Activated CD8-positive, alpha-beta memory T cell treated with anti-CD3 and anti-CD28 coated beads, Interleukin-2, amount 50 U/mL, for 24 hours (primary cell): ENCODE measurements around the gene STX12.
"Not testable (repeated sequence)": the region's sequence is repeated elsewhere in the genome, so short reads cannot be mapped to it uniquely, and the experiment has no call there.

Experiments
- DNase-seq: peaks from one replicate; pipeline ENCODE4 v3.0.0-alpha.2; 2020; ENCODE audit errors: extremely low read depth

Gene STX12

DNA sequence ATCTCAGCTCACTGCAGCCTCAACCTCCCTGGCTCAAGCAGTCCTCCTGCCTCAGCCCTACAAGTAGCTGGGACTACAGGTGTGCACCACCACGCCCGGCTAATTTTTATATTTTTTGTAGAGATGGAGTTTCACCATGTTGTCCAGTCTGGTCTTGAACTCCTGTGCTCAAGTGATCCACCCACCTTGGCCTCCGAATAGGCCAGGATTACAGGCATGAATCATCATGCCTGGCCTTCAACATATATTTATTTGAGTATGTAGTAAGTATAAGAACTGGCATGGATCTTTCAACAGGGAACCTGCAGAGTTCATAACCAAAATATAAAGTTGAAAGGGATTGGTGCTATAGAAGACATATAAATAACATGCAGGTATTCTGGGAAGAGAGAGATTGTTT, 2.3 kb downstream of the STX12 start:
- not testable (repeated sequence) for DNase-seq

DNA sequence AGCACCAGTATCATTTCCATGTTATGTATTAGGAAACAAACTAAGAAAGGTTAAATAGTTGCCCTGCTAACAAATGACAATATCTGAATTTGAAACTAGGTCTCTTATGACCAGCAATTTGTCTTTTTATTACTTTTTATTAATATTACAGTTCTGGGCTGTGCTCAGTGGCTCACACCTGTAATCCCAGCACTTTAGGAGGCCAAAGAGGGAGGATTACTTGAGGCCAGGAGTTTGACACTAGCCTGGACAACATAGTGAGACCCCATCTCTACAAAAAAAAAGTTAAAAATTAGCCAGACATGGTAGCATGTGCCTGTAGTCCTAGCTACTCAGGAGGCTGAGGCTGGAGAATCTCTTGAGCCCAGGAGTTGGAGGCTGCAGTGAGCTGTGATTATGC, 3.3 kb downstream of the STX12 start:
- not testable (repeated sequence) for DNase-seq

DNA sequence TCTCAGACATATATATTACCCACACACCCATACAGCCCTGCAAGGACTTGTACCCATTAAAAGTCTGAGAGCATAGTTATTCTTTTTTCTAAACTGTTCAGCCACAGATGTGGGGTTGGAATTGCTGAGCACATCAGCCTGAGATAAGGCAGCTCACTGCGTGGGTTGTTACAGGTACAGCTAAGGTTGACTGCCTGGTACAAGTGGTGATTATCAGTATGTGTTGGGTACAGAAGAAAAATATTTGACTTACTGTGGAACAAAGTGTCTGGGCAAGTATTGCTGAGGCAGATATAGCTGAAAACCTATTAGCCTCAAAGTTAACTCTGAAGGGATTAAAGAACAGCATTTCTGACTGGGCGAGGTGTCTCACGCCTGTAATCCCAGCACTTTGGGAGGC, 5.0 kb downstream of the STX12 start:
- no peak for DNase-seq

DNA sequence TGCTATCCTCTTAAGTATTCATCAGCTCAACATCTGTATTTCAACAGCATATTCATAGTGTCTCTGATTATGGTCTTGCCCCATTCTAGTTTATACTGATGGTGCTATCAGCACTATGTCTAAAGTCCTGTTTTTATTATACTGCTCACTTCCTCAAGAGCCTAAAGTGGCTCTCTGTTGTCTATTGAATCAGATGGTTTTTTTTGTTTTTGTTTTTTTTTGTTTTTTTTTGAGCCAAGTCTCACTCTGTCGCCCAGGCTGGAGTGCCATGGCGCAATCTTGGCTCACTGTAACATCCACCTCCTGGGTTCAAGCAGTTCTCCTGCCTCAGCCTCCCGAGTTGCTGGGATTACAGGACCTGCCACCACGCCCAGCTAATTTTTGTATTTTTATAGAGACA, 6.1 kb downstream of the STX12 start:
- DNase-seq: no peak

DNA sequence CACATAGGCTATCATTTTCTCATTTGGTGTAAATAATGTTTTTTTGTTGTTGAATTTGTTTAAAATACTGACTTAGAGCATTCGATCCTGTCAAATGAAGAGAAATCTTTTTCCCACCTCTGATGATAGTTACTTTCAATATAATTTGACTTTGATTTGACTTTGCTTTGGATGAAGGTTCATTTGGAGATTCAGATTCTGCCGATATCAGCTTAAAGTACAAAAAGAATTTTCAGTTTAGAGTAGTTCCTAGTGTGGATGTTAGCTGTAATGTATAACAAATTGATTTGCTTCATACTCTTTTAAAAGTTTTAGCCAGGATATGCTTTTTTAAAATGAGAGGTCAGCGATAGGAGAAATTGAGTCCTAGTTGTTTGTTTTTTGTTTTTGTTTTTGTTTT, 9.9 kb downstream of the STX12 start:
- DNase-seq: no peak

DNA sequence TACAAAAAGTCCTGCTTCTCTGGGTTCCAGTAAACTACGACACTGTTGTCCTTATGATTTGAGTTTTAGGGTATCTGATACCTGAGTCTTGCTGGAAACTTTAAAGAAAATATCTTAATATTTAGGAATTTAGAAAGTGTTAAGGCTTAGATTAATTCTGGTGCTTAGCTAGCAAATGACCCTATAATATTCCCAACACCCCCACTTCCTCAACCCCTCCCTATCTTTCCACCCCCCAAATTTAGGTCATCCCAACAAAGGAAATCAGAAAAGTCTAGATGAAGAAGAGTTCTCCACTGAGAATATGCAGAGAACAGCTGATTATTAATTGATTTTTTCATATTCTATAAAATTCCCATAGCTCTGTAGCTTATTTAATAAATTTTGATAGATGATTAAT, 11.7 kb downstream of the STX12 start:
- DNase-seq: no peak

DNA sequence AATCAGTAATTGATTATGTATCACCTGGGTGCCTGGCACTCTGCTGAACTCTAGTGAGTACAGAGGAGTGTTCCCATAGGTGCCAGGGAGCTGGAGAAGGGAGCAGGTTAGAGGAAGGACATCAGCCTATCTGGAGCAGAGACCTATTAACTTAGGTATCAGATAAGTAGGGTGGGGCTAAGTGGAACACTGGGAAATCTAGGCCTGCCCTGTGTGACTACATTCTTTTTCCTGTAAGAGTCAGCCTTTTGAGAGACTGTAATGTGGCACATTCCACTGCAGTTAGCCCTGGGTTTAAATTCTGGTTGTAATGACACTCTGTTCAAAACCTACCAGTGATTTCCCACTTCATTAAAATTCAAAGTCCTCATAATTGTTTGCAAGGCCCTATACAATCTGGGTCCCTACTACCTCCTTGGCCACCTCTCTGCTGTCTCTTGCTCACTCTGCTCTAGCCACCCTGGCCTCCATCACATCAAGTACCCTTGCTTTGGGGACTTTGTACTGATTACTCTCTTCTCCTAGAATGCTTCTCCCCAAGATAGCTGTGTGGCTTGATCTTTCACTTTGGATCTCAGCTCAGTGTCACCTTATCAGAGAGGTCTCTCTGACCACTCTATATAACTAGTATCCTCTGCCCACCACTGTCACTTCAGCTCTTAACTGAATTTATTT, 12.9 kb downstream of the STX12 start:
- DNase-seq: no peak

DNA sequence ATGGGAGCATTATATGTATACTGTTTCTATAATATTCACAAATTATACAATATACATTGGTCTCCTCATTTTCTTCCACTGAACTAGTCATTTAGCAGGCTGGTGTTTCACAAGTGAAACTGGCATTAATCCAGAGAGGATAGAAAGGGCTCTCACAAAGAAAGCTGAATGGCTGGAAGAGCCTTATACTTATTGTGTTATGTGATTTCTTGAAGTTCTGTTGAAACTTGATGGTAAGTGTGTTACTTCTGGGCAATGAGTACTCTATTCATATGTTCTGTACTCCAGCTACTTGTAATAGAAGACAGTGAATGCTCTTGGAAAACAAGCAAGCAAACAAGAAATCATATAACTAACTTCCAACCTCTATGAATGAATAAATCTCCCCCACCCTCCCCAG, 14.9 kb downstream of the STX12 start:
- DNase-seq: no peak

DNA sequence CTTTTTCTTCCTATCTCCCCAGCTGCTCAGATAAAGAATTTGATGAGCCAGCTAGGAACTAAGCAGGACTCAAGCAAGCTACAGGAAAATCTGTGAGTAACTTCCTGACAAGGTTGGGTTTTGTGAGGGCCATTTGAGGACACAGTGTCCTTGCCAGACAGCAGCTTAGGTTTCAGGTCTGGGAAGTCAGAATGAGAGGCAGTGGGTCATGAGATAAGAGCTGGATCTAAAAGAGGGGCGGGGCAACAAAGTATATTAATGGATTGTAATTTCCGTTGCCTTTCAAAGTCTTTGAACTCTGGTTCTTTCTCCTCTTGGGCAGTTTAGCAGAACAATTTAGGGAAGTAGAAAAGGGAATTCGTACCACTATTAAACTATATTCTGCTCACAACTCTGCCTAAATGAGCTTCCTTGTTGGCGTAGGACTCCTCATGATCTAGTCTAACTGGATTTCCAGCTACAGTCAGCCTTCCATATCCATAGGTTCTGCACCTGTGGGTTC, 16.6 kb downstream of the STX12 start:
- no peak for DNase-seq

DNA sequence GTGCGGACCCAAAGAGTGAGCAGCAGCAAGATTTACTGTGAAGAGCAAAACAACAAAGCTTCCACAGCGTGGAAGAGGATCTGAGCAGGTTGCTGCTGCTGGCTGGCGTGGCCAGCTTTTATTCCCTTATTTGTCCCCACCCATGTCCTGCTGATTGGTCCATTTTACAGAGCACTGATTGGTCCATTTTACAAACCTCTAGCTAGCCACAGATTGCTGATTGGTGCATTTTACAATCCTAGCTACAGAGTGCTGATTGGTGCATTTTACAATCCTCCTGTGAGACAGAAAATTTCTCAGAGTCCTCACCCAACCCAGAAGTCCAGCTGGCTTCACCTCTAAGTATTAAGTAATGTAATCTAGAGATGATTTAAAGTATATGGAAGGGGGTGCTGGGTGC, 17.3 kb downstream of the STX12 start:
- DNase-seq: not testable (repeated sequence)

DNA sequence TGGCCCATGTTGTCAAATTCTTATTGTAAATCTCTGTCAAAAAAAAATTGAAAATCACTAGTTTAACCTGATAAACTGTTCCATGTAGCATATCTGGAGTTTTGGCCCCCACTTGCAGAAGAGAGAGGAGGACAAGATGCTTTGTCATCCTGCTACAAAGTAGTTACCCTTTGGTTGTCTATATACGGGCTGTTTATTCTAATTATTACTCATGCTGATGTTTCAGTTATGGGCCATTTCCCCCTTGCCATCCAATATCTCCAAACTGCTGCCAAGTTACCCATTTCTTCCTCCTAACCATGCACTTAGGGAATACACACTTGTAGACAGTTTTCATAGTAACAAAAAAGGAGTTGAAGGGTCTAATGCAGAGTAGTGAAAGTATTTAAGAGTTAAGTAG, 22.6 kb downstream of the STX12 start:
- no peak for DNase-seq

DNA sequence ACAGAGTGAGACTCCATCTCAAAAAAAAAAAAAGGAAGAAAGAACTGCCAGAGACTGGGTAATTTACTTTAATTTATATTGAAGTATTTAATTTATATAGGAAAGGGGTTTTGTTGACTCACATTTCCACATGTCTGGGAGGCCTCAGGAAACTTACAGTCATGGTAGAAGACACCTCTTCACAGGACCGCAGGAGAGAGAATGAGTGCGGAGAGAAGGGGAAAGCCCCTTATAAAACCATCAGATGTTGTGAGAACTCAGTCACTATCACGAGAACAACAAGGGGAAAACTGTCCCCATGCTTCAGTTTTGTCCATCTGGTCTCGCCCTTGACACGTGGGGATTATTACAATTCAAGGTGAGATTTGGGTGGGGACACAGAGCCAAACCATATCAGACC, 31.8 kb downstream of the STX12 start:
- DNase-seq: no peak

DNA sequence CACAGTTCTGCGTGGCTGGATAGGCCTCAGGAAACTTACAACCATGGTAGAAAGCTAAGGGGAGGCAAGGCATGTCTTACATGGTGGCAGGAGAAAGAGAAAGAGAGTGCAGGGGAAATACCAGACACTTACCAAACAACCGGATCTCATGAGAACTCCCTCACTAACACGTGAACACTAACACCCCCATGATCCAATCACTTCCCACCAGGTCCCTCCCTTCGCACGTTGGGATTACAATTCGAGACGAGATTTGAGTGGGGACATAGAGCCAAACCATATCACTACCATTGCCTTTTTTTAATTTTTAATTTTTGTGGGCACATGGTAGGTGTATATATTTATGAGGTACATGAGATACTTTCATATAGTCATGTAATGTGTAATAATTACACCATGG, 33.7 kb downstream of the STX12 start:
- DNase-seq: no peak

DNA sequence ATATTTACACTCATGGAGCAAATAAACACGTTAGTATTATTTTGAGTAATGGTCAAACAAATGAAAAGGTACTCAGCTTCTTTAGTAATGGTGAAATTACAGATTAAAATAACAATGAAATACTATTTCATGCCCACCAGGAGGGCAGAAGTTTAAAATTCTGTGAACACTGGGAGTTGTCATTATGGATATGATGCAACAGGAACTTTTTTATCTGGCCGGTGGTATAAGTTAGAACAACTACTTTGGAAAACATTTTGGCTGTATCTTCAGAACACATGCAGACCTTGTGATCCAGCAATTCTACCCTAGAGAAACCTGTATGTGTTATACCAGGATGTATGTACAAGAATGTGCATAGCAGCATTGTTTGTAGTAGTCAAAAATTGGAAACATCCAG, 34.4 kb downstream of the STX12 start:
- no peak for DNase-seq

DNA sequence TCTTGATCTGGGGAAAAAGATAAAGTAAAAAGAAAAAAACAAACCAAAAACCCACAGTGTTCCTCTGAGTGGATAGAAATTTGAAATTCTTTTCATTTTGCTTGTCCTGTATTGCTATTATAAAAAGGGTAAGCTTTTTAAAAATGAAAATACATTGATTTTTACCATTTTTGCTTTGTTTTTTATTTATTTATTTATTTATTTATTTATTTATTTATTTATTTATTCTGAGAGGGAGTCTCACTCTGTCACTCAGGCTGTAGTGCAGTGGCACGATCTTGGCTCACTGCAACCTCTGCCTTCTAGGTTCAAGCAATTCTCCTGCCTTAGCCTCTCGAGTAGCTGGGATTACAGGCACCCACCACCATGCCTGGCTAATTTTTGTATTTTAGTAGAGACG, 35.1 kb downstream of the STX12 start:
- not testable (repeated sequence) for DNase-seq

DNA sequence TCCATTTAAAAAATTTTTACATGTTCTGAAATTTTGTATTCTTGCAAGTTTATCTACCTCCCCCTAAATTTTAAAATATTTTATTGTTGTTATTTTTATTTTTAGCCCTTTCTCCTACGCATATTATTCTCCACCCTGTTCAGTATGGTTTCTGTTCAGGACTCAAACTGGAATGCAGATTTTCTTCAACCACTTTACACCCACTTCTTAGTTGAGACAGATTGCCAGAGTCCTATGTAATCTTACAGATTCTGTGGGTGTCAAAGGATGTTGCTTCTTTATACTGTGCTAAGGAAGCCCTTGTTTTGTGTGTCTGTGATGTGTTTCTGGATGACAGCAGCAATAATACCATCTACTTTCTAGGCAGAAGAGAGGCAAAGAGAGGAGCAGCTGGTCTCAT, 36.9 kb downstream of the STX12 start:
- DNase-seq: no peak

DNA sequence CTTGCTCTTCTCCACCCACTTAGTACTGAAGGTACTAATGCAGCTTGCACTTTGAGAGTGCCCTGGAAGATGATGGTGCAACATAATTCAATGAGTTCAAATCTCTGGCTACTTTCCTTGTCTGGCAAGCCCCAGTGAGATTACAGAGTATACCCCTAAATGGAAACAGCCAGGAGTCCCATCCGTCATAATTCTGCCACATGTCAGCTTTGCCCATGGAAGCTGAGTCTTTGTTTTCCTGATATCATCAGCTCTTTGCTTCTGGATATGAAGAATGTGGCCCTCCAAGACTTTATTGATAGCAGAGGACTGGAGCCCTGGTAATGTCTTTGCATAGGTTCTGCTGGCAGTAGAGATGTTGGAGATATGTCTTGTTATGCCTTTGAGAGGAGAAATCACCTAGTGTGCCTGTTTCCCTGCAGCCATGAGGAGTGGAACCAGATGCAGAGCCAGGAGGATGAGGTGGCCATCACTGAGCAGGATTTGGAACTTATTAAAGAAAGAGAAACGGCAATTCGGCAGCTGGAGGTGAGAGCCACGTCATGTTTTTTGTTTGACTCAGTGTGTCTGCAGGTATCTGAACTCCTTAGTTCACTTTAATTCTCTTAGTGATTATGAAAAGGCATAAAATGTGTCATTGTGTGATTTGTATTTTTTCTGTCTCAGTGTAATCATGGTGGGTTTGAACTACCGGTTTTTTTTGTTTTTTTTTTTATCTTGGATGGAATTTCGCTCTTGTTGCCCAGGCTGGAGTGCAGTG, 38.9 kb downstream of the STX12 start:
- DNase-seq: no peak

DNA sequence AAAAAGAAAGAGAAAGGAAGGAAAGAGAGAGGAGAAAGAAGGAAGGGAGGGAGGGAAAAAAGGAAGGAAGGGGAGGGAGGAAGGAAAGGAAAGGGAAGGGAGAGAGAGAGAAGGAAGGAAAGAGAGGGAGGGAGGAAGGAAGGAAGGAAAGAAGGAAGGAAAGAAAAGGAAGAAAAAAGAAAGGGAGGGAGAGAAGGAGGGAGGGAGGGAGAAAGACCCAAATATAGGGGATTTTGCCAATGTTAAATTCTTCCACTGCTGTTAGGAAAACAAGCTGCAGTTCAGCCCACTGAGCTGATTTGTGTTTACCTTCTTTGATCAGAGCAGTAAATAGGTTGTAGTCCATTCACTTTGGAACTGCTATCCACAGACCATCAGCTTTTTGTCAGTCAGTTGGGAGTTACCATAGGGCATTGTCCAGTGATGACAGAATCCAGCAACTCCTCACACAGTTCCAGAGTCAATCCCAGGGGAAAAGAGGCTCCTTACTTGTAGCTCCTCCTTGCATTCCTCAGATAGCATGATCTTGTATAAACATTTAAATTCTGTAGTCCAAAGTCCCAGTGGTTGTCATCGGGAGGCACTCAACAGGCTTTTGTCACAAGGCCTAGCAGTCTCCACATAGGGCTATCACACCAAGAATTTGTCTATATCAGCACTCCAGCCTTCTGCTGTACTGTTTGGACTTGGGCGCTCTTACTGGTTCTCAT, 44.1 kb downstream of the STX12 start:
- no peak for DNase-seq

DNA sequence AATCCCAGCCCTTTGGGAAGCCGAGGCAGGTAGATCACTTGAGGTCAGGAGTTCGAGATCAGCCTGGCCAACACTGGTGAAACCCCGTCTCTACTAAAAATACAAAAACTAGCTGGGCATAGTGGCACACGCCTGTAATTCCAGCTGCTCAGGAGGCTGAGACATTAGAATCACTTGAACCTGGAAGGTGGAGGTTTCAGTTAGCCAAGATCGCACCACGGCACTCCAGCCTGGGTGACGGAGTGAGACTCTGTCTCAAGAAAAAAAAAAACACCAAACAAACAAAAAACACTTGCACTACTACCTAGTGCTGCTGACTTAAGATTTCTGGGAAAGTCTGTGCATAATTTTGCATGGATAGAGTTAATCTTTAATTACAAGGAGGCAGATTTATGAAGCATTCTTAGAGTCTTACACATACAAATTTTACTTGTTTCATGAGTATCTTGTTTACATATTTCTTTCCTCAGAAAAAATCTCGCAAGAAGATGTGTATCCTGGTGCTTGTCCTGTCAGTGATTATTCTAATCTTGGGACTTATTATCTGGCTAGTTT, 48.8 kb downstream of the STX12 start:
- no peak for DNase-seq

DNA sequence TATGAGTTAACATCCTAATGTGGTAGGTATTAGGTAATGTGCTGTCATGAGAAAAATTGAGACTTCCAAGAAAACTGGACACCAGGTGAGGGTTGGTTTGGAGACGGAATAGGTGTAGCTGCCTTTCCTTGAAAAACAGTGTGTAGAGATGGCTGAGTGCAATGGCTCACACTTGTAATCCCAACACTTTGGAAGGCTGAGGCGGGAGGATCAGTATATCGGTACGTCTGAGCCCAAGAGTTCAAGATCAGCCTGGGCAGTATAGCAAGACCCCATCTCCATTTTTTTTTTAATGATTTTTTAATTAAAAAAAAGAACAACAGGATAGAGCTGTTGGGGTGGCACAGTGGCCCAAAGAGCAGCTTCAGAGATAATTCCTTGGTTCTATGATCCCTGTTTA, 50.8 kb downstream of the STX12 start:
- no peak for DNase-seq

DNA sequence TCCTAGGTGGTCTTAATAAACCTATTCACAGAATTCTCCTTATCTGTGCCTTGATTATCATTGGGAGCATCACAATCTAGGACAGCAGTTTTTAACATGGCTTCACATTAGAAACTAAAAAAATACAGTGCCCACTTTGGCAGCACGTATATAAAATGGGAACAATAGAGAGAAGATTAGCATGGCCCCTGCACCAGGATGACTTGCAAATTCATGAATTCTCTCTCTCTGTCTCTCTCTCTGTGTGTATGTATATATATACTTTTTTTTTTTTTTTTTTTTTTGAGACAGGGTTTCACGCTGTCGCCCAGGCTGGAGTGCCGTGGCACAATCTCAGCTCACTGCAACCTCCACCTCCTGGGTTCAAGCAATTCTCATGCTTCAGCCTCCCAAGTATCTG, 51.4 kb downstream of the STX12 start:
- DNase-seq: no peak

DNA sequence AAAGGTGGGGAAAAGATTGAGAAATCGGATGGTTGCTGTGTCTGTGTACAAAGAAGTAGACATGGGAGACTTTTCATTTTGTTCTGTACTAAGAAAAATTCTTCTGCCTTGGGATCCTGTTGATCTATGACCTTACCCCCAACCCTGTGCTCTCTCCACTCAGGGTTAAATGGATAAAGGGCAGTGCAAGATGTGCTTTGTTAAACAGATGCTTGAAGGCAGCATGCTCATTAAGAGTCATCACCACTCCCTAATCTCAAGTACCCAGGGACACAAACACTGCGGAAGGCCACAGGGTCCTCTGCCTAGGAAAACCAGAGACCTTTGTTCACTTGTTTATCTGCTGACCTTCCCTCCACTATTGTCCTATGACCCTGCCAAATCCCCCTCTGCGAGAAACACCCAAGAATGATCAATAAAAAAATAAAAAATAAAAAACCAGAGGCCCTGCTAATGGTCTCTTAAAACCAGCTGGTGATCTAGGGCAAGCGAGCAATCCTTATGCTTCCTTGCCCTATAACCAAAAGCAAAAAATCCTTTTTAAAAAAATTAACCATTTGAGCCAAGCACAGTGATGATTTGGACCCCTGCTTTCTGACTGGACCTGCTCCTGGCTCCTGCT, 56.4 kb downstream of the STX12 start:
- not testable (repeated sequence) for DNase-seq
